ENCODE results near the gene MMP24.
A peak's percentile ranks its signal among the peaks of the same experiment; 100 is the strongest.
"Not testable (repeated sequence)": the region's sequence is repeated elsewhere in the genome, so short reads cannot be mapped to it uniquely, and the experiment has no call there.

The MMP24 gene

GRCh38 chr20:35216541-35216940 is 9.9 kb upstream of the MMP24 start:
- DNase-seq (ENCODE audit: low spot score), result no peak

GRCh38 chr20:35223941-35224340 is 2.5 kb upstream of the MMP24 start:
- no peak for DNase-seq (ENCODE audit: low spot score)

GRCh38 chr20:35224536-35224935 is 2.0 kb upstream of the MMP24 start:
- no peak for DNase-seq (ENCODE audit: low spot score)

- DNase-seq (ENCODE audit: low spot score), result no peak
Measured at GRCh38 chr20:35225319-35226125, 968 bp upstream of the MMP24 start.

GRCh38 chr20:35226884-35227681 is 593 bp downstream of the MMP24 start:
- DNase-seq (ENCODE audit: low spot score), result peak; percentile 84

GRCh38 chr20:35232575-35232974 is 6.1 kb downstream of the MMP24 start:
- no peak for DNase-seq (ENCODE audit: low spot score)

- DNase-seq (ENCODE audit: low spot score), result no peak
Measured at GRCh38 chr20:35235881-35236280, 9.4 kb downstream of the MMP24 start.

GRCh38 chr20:35237486-35237885 is 11.0 kb downstream of the MMP24 start:
- no peak for DNase-seq (ENCODE audit: low spot score)

GRCh38 chr20:35238170-35238569 is 11.7 kb downstream of the MMP24 start:
- no peak for DNase-seq (ENCODE audit: low spot score)

- DNase-seq (ENCODE audit: low spot score), result no peak
Measured at GRCh38 chr20:35238735-35239134, 12.2 kb downstream of the MMP24 start.

- DNase-seq (ENCODE audit: low spot score), result no peak
Measured at GRCh38 chr20:35240083-35240810, 13.8 kb downstream of the MMP24 start.

GRCh38 chr20:35240811-35241293 is 14.4 kb downstream of the MMP24 start:
- no peak for DNase-seq (ENCODE audit: low spot score)

- no peak for DNase-seq (ENCODE audit: low spot score)
Measured at GRCh38 chr20:35243317-35243716, 16.8 kb downstream of the MMP24 start.

GRCh38 chr20:35243986-35244385 is 17.5 kb downstream of the MMP24 start:
- DNase-seq (ENCODE audit: low spot score), result no peak

- no peak for DNase-seq (ENCODE audit: low spot score)
Measured at GRCh38 chr20:35246723-35247122, 20.2 kb downstream of the MMP24 start.

- no peak for DNase-seq (ENCODE audit: low spot score)
Measured at GRCh38 chr20:35248641-35249475, 22.4 kb downstream of the MMP24 start.

- DNase-seq (ENCODE audit: low spot score), result no peak
Measured at GRCh38 chr20:35251613-35251940, 25.1 kb downstream of the MMP24 start.

GRCh38 chr20:35252037-35252461 is 25.6 kb downstream of the MMP24 start:
- no peak for DNase-seq (ENCODE audit: low spot score)

GRCh38 chr20:35252598-35252997 is 26.1 kb downstream of the MMP24 start:
- not testable (repeated sequence) for DNase-seq (ENCODE audit: low spot score)

- no peak for DNase-seq (ENCODE audit: low spot score)
Measured at GRCh38 chr20:35253010-35253409, 26.5 kb downstream of the MMP24 start.

GRCh38 chr20:35254448-35254999 is 28.0 kb downstream of the MMP24 start:
- DNase-seq (ENCODE audit: low spot score), result no peak

All from ecto neural progenitor cell (in vitro differentiated cells).